Bronchial epithelial cell (primary cell): ENCODE data around the gene SUPT20HL2. TPM values are rescaled to one million over a fixed set of nuclear protein-coding genes. Genes with fewer than 3 reads are reported as not detected.

Experiments used
- DNase-seq: peaks from one replicate; pipeline ENCODE4 v3.0.0-alpha.2; 2010; ENCODE audit warnings: low read depth
- FAIRE-seq: peaks from 2 replicates; lab custom pipeline; 2011; peaks lifted over from hg19 to GRCh38; lab: Jason Lieb, UNC
- H3K27me3 ChIP-seq: 2 replicates; pipeline ENCODE4 v1.5.1; 2011; ENCODE audit warnings: low read length; ENCODE audit not compliant: control insufficient read depth, insufficient read depth
- H3K36me3 ChIP-seq: 2 replicates; pipeline ENCODE4 v1.5.1; 2011; ENCODE audit warnings: low read length; ENCODE audit not compliant: control insufficient read depth, insufficient read depth
- H3K4me3 ChIP-seq: 2 replicates; pipeline ENCODE4 v1.5.1; 2011; ENCODE audit warnings: mild to moderate bottlenecking, low read depth, low read length, control low read depth
- CTCF ChIP-seq: IDR thresholded peaks from 2 replicates; pipeline ENCODE4 v1.5.1; 2011; ENCODE audit warnings: mild to moderate bottlenecking, moderate library complexity, low read length, control low read depth, inconsistent platforms; ENCODE audit not compliant: insufficient read depth, severe bottlenecking
- total RNA-seq: library from RNA; depleted of rRNA; stranded (reverse); fragments of >200 nt; gene quantifications from 2 replicates; pipeline ENCODE4 v1.2.1, GENCODE V29; 2014

SUPT20HL2 gene
- total RNA-seq, 1 donor from 2014 or later, result not detected

GRCh38 chrX:24334461-24334860 lies 20.6 kb upstream of the SUPT20HL2 start:
- no peak overlapping the region for H3K4me3 ChIP-seq
- no peak for TF ChIP-seq CTCF
- DNase-seq, result peak; percentile 8
- FAIRE-seq, result no peak
- H3K27me3 ChIP-seq, result no peaks in the 10 kb centered on the region
- no peaks in the 10 kb centered on the region for H3K36me3 ChIP-seq

- no peak for TF ChIP-seq CTCF
- FAIRE-seq (no peak), DNase-seq (no peak)
- Histone ChIP-seq H3K36me3 (no peaks in the 10 kb centered on the region), H3K27me3 (no peaks in the 10 kb centered on the region), H3K4me3 (no peak overlapping the region)
These were observed 19.5 kb upstream of the SUPT20HL2 start for GRCh38 chrX:24333371-24333770.

- Histone ChIP-seq H3K36me3 (no peaks in the 10 kb centered on the region), H3K4me3 (no peak overlapping the region), H3K27me3 (no peaks in the 10 kb centered on the region)
- FAIRE-seq (no peak), DNase-seq (no peak)
- TF ChIP-seq CTCF, result no peak
These were observed 19.0 kb upstream of the SUPT20HL2 start for GRCh38 chrX:24332878-24333277.

- Histone ChIP-seq H3K27me3 (no peaks in the 10 kb centered on the region), H3K36me3 (no peaks in the 10 kb centered on the region), H3K4me3 (no peak overlapping the region)
- no peak for DNase-seq
- no peak for TF ChIP-seq CTCF
- no peak for FAIRE-seq
These were observed 11.4 kb upstream of the SUPT20HL2 start for GRCh38 chrX:24325231-24325630.

- no peak for TF ChIP-seq CTCF
- Histone ChIP-seq H3K27me3 (no peaks in the 10 kb centered on the region), H3K4me3 (no peak overlapping the region), H3K36me3 (no peaks in the 10 kb centered on the region)
- no peak for DNase-seq
- FAIRE-seq, result no peak
These were observed 8.0 kb upstream of the SUPT20HL2 start for GRCh38 chrX:24321741-24322395.

- no peak for TF ChIP-seq CTCF
- H3K4me3 ChIP-seq, result no peak overlapping the region
- DNase-seq (no peak), FAIRE-seq (no peak)
- no peaks in the 10 kb centered on the region for H3K36me3 ChIP-seq
- no peaks in the 10 kb centered on the region for H3K27me3 ChIP-seq
These were observed 3.7 kb upstream of the SUPT20HL2 start for GRCh38 chrX:24317567-24317966.
